Measurements from ENCODE around the gene MEG3.
"Not testable (repeated sequence)": the region's sequence is repeated elsewhere in the genome, so short reads cannot be mapped to it uniquely, and the experiment has no call there.

MEG3 gene

DNA sequence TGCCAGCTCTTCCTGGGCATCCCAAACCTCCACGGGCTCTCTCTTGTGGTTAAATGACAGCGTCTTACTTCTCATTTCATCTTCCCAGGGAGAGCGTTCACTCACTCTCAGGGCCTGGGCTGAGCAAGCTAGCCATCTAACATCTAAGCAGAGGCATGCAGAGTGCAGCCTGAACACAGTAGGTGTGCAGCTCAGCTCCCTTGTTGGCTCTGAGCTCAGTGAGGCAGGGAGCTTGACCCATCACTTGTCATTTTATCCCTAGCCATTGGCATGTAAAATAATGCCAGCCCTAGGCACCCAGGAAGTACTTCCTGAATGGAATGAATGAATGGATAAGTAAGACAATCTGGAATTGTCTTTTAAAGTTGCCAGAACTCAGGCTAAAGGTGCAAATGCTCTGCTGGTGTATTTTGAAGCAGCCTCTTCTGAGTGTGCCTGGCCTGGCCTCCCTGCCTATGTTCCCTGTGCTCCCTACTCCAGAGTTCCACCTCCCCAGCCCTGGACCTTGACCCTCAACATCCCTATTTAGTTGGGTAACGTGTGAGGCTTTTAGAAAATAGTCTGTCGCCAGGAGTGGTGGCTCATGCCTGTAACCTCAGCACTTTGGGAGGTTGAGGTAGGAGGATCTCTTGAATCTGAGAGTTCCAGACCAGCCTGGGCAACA is 9.5 kb upstream of the MEG3 start:
- DNase-seq: no peak

DNA sequence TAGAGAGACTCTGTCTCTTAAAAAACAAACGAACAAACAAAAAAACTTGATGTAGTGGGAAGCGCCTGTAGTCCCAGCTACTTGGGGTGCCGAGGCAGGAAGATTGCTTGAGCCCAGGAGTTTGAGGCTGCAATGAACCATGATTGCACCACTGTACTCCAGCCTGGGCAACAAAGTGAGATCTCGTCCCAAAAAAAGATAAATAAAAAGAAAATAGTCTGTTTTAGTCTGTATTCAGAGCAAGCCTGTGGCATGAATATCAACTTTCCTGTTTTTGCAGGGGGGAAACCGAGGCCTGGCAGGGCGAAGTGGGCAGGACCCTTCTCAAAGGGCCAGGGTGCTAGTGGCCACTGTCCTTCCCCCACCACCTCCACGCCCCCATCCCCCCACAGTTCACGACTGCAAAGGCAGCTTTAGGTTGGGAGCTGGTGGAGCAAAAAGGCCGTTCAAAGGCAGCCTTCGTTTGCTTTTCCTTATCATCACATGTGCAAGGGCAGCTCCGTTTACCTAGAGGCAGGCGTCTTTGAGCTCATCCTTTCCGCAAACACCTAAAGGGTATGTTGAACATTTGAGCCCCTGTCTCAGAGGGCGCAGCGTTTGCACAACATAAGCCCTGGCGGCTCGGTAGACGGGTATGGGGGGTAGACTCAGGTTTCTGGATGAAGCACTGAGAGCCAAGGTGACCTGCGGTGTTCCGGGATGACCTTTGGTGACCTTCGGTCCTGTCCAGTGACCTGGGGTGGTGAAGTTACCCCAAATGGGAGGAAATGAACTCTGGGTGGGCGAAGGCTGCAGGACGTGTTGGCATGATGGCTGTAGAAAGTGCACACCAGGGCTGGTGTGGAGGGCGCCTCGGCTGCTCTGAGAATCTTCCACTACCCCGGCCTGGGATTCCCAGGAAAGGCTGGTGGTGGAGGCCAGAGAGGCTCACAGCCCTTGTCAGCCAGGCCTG is 8.7 kb upstream of the MEG3 start:
- no peak for DNase-seq

DNA sequence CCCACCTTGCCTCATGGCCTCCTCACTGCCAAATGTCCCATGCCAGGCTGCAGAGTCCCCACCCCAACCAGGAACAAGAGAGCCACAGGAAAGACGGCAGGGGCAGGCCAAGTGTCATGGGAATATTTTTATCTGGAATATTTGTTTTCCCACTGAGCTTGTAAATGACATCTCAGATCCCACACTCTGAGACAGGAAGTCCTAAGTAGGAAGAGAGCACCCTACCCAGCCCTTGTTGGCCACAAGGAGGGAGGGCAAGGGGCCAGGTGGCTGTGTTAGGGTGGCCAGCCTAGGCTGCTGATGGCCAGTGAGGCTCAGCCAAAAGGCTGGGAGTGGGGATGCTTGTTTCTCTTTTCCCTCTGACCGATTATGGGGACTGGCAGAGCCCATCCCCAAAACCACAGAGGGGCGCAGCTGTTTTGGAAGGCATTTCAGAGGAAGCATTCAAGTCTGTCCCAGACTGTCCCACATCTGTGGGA is 7.7 kb upstream of the MEG3 start:
- DNase-seq: no peak

DNA sequence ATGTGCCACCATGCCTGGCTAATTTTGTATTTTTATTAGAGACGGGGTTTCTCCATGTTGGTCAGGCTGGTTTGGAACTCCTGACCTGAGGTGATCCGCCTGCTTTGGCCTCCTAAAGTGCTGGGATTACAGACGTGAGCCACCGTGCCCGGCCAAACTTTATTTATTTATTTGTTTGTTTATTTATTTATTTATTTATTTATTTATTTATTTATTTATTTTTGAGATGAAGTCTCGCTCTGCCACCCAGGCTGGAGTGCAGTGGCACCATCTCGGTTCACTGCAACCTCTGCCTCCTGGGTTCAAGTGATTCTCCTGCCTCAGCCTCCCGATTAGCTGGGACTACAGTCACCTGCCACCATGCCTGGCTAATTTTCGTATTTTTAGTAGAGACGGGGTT is 7.0 kb upstream of the MEG3 start:
- DNase-seq: not testable (repeated sequence)

DNA sequence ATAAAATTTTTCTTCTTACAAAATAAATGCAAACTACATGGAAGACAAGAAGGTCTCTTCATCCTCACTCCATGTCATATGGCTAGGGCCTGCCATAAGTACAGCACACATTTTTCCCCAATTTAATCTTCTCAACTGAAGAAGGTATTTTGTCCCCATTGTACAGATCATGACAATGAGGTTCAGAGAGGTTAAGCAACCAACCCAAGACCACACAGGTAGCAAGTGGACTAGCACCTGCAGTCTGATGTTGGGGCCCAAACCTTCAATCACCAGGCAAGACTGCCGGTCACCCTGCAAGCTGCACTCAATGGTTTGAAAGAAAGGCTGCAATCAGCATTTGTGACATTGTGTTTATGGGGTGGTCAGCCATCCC is 6.5 kb upstream of the MEG3 start:
- DNase-seq: no peak

DNA sequence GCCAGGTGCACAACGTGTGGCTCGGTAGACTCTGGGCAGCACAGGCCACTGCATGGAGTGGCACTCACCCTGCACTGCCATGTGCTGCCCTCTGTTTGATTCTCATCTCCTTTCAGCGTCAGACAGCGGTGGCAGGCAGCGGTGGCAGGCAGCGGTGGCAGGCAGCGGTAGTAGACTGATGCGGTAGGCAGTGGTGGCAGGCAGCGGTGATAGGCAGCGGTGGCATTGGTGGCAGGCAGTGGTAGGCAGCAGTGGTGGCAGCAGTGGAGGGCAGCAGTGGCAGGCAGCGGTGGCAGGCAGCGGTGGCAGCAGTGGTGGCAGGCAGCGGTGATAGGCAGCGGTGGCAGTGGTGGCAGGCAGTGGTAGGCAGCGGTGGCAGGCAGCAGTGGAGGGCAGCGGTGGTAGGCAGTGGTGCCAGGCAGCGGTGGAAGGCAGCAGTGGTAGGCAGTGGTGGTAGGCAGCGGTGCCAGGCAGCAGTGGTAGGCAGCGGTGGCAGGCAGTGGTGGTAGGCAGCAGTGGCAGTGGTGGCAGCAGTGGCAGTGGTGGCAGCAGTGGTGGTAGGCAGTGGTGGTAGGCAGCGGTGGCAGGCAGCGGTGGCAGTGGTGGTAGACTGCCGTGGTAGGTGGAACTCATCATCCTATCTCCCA is 6.0 kb upstream of the MEG3 start:
- DNase-seq: no peak

DNA sequence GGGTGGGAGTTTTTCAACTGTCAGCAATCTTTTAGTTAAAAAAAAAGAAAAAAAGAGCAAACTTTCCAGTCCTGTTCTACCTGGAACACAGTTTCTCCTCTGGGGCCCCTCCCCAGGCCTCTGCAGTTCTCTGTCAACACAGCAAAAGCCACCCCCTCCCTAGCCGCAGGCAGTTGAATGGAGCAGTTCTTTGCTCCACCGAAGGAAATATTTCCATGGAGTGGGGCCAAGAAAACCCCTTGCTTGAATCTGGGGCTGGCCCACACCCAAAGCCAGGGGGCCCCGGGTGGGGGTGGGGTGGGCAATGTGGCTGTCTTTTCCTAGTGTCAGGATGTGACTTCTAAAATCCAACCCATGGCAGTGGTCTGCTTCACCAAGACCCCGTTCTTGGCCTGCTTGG is 5.0 kb upstream of the MEG3 start:
- DNase-seq: no peak

DNA sequence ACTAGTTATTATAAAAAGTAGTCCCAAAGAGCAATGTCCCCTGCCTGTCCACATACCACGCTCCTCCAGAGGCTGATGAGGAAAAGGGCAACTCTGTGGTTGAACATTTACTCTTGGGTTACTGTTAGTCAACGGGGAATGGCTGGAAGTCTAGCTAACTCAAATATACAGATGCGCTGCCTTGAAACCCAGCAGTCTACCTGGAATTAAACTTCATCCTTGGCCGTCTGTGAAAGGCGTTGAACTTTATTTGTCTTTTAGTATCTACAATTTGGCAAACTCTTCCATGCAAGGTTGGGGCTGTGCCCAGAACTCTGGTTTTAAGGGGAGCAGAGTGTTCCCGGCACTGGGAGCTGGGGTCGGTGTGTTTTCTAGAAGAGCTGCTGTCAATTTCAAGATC is 3.9 kb upstream of the MEG3 start:
- DNase-seq: no peak

DNA sequence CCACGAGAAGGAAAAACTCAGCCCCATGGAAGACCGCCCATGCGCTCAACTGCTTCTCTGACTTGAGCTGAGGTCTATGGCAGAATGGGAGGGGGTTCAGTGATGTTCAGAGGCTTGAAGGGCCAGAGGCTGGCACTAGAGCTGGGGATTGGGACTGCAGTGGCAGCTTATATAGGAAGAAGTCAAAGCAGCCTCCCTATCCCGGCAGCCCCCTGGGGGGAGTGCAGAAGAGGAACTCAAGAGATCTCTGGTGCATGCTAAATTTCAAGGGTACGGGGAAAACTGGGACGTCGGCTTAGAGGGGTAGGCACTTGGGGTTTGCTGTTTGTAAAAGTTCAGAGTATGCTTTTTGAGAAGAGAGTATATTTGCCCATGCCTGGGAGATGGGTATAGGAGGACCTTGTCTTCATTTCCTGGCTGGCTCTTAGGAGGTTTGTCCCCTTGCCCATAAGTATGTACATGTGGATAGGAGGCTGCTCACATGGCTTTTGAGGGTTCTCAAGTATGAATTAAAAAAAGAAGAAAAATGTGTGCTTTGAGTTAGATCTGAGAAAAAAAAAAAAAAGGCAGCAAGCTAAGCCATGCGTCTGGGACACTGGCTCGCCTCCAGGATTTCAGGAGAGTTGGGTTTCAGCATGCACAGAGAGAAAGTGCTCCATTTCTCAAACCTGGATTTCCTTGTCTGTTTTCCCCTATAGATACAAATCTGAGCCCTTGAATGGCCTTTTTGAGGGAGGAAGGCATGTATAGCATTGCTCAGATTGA is 3.2 kb upstream of the MEG3 start:
- DNase-seq: no peak

DNA sequence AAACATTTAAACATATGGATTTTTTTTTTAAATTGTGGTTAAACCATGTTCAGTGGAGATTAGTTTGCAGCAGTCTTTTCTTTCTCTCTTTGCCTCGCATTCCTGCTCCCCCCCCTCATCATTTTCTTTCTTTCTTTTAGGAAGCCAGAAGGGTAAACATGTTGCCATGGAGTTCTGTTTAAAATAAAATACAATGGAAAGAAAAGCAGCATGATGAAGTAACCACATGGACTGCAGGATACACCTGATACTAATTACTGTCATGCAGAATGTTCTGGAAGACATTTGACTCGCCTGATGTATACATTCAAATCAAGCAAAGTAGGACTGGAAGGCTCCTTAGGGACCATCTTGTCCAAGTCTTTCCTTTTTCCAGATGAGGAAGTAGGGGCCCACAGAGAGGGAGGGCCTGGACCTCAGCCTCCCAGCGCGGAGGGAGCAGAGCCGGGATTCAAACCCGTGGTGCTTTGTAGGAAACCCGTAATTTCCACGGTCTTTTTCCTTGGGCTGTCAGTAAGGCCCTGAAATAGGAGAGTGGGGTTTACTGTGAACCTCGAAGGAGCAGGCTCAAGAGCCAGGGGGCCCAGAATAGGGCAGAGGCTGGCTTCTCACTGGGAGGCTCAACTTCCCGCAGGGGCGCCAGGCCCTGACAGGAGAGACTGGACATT is 2.4 kb upstream of the MEG3 start:
- DNase-seq: no peak

DNA sequence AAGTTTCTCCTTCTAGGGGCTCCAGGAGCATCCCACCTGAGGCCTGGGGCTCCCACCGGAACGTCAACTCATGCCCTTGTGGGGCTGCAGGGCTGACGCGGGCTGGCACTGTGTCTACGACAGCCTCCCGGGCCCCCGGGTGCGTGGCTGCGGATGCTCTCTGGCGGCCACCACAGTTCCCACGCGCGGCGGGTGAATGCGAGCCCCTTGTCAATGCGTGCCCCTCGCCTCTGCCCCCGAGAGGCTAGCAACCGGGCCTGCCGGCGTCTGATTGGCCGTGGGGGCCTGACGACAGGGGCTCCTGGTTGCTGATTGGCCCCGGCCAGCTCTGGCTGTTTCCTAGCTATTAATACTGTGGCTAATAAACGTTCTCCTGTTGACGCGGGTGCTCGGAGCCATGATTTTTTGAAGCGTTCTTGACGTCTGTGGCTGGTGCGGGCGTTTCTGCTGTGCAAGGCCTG is 1.8 kb upstream of the MEG3 start:
- DNase-seq: no peak

DNA sequence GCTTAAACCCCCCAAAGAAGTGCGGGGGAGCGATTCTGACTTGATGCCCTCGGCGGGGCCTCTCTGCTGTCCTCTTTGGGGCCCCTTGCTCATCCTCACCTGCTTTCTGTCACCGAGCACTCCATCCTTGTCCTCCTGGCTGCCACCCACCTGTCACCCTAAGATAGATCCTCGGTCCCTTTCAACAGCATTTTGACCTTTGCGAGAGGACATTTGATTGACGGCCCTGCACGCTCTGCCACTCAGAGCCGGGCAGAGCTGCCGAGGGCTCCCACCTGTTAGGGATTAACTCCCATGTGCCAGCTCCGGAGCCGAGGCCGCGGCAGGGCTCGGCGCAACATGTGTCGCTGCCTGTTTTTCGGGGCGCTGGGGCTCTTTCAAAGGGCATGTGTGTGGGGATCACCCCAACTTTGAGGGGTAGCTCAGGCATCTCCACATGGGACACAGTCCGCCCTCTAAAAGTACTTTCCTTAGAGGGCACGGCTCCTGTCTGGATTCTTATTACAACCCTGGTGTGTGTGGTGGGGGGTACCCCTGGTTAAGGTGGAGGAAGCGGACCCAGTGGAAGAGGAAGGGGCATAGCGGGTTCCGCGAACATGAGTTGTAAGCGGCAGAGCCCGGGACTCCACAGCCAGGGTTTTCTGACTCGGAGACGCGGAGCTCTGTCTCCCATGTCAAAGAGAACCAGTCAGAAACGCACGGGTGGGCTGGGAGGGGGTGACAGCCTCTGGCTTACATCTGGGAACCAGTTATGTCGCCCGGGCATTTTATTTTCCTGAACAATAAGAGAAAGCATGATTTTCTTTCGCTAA is 811 bp upstream of the MEG3 start:
- DNase-seq: no peak

DNA sequence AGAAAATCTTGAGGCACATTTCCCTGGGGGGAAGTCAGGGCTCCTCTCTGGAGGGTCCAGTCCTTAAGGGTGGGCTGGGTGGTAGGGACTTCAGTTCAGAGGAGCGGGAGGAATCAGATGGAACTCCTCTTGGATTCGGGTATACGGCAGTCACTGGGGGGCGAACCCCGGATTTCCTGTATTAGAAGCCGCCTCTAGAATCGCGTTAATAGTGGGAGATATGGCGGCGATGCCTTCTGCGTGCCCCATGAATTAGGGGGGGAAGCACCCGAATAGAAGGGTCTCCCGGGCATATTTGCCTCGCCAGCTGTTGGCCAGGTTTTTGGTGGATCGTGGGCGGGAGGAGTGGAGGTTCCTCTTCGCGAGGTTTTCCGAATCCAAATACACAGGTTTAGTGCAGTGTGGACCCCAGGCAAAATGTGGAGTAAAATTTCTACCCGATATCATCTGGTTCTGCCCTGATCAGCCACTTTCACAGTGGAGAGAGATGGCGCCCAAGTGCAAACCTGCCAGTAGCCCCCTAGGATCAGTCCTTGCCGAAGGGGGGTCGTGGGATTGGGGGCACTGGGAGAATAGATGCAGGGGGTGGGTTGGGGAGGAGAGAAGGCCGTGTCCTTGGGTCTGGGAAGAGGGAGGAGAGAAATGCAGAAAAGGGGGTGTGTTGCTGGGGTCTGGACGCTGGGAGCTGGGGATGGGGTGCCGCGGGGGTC is 628 bp downstream of the MEG3 start:
- no peak for DNase-seq

DNA sequence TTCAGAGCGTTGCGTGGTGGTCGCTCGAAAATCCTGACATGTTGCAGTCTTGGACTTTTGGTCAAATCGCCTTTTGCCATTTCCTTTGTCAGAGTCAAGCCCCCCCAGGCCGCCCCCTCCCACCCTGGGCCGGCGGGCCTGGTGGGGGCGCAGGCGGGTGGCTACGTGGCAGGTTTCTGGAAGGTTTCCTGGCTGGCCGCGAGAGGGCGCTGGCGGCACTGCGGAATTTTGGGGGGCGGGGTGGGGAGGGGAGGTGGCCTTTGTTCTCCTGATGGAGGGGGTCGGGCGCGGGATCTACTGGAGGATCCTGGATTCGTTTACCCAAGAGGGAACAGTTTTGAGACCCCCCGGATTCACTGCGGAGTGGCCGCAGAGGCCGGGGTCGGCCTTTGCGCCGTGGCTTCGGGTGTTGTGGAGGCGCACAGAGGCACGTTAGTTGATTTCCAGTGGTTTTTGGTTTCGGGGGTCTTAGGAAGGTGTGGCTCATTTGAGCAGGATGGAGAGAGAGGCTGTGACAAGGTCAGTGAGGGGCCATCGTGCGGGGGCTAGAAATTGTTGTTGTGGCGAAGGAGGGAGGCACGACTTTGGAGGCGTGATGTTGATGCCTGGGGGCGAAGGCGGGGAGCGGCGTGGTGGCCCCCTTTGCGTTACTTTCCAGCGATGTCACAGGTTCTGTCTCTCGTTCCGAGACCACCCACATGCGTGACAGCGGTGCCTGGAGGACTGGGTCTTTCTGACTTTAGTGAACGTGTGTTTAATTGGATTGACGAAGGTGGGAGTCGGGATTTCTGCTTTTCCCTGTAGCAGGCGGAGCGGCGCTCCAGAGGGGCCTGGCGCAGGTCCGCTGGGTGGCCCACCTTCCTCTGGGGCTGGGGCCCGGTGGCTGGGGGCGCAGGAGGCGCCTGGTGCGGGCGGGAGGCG is 1.4 kb downstream of the MEG3 start:
- no peak for DNase-seq

DNA sequence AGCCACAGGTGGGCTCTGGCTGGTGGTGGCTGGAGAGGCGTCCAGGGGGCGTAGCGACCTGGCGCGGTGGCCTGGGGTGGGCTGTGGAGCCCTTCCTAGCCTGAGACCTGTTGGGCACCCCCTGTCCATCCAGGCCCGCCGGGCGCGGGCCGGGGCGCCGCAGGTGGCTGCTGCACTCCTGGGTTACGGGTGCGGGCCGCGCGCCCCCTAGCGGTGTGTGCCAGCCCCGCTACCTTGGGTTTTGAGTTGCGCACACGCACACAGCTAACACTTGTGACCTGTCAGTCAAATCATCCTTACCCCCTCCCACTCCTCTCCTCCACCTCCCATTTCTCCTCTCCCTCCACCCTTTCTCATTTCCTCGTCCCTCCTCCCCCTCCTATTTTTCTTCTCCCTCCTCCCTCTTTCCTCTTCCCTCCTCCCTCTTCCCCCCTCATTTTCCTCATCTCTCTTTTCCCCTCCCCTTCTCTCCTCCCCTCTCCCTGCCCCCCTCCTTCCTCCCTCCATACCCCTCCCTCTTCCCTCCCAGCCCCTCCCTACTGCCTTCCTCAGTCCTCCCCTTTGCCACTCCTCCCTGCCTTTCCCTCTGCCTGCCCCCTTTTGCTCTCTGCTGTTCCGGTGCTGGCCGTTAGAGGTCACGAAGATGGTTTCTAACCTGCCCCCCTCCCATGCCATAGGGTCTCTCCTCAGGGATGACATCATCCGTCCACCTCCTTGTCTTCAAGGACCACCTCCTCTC is 2.3 kb downstream of the MEG3 start:
- no peak for DNase-seq

DNA sequence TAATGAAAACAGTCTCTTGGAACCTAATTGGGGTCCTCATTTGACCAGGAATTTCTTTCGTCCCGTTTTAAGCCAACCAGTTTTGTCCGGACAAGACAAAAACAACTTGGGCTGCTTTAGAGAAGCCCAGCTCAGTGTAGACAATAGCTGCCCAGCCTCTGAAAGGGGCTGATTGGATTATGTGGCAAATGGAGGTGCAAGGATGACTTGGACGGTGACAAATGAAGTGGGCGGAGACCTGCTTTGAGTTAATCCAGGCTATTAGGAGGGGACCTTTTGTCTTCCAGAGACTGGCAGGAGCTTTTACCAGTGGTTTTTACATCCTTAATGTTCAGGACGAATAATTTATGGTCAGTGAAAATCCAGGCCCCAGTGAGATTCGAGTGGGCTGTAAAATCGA is 4.8 kb downstream of the MEG3 start:
- no peak for DNase-seq

DNA sequence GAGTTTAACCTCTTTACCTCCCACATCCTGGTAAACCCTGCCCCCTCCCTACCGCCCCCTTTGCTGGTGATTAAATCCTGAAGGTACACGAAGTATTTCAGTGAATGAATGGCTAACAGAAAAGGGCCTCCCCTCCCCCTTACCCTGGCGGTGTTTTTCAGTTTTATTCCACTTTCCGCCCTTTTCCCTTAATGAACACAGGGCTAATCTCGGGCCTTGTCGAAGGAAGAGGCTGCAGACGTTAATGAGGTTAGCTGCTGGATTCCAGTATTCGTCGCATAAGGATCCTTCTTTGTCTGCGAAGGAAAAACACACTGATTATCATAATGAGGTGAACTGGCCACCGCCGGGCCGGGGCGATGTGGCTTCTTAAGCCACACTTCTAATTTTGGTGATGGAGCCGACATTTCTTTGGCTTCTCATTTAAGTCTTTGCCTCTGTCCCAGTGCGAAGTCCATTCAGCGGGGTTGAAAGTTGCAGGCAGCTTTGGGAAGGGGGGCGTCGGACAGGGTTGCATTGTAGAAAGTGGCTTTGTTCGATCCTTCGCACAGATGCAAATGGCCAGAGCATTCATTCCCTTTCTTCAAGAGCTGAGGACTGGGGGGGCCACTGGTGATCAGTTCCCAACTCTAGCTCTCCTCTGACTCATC is 6.5 kb downstream of the MEG3 start:
- no peak for DNase-seq

DNA sequence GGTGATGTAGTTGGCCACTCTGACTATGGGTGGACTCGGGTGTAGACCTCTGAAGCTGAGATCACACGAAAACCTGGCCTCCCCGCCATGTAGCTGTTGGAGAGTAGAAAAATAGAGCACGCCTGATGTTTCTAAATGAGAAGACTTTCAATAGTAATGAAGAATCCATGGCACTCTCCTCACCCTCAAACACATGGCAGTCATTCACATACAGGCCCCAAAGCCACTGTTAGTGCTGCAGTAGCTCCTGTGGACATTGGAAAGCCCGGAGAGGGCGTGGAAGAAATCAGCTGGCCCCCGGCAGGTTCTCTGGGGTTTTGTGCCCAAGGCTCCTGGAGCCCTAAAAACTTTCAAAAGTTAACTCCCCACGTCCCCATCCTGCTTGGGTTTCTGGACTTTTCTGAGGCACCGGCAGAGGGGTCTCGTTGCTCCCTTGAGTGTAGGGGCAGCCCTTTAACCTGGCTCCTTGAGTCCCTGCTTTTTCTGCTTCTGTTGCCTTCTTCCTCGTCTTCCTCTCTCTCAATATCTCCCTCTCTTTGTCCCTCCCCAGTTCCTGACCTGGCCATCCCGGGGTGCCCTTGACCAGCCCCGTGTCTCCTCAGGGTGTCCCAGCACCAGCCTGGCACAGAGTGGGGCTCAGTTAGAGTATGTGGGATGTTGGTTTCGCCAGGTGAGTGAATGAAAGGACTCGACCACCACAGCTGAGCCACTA is 8.3 kb downstream of the MEG3 start:
- no peak for DNase-seq

All from T-helper 9 cell (primary cell).